Osteoblast (primary cell): ENCODE measurements around the gene UTP15. TPM values are rescaled to one million over a fixed set of nuclear protein-coding genes. Genes with fewer than 3 reads are reported as not detected.

ENCODE experiments used
- DNase-seq: peaks from one replicate; pipeline ENCODE4 v3.0.0; 2011; ENCODE audit warnings: low spot score, mixed read lengths; ENCODE audit not compliant: insufficient read length; ENCODE audit errors: missing footprints
- H2AFZ ChIP-seq: 2 replicates; pipeline ENCODE4 v1.6.0; 2011; ENCODE audit warnings: mild to moderate bottlenecking, low read length
- H3K27ac ChIP-seq: 2 replicates; pipeline ENCODE4 v1.5.1; 2011; ENCODE audit warnings: mild to moderate bottlenecking, low read depth, low read length, moderate library complexity
- H3K27me3 ChIP-seq: 2 replicates; pipeline ENCODE4 v1.6.0; 2012; ENCODE audit warnings: mild to moderate bottlenecking, control low read depth, inconsistent platforms, low read length, moderate library complexity; ENCODE audit not compliant: insufficient read depth
- H3K36me3 ChIP-seq: 2 replicates; pipeline ENCODE4 v1.5.1; 2011; ENCODE audit warnings: mild to moderate bottlenecking, low read length, control low read depth, moderate library complexity; ENCODE audit not compliant: insufficient read depth
- H3K4me1 ChIP-seq: 2 replicates; pipeline ENCODE4 v1.5.1; 2011; ENCODE audit warnings: mild to moderate bottlenecking, low read length, control low read depth, moderate library complexity; ENCODE audit not compliant: insufficient read depth
- H3K4me2 ChIP-seq: 2 replicates; pipeline ENCODE4 v1.6.0; 2011; ENCODE audit warnings: mild to moderate bottlenecking, low read length; ENCODE audit not compliant: insufficient read depth
- H3K4me3 ChIP-seq: fragments of 200-600 bp; sonication (generic); 3 replicates; pipeline ENCODE4 v1.5.1; 2012; ENCODE audit warnings: mild to moderate bottlenecking, low read length, inconsistent platforms; ENCODE audit not compliant: insufficient read depth
- H3K79me2 ChIP-seq: 2 replicates; pipeline ENCODE4 v1.6.0; 2012; ENCODE audit warnings: mild to moderate bottlenecking, low read length, control low read depth, inconsistent platforms; ENCODE audit not compliant: insufficient read depth
- H3K9me3 ChIP-seq: 2 replicates; pipeline ENCODE4 v1.5.1; 2011; ENCODE audit warnings: low read depth, low read length, control low read depth
- H4K20me1 ChIP-seq: 2 replicates; pipeline ENCODE4 v1.6.0; 2012; ENCODE audit warnings: mild to moderate bottlenecking, low read length, control low read depth; ENCODE audit not compliant: insufficient read depth
- total RNA-seq: library from RNA; depleted of rRNA; stranded (reverse); fragments of >200 nt; gene quantifications from 2 replicates; pipeline ENCODE4 v1.2.3, GENCODE V29; 2012
- TF ChIP-seq, protein P1 (sequence below): IDR thresholded peaks from 2 replicates; pipeline ENCODE4 v1.5.1; 2011; ENCODE audit warnings: mild to moderate bottlenecking, low read depth, low read length, moderate library complexity; ENCODE audit errors: extremely low read depth

UTP15 gene
- total RNA-seq, 1 donor, result 20.6 TPM

DNA sequence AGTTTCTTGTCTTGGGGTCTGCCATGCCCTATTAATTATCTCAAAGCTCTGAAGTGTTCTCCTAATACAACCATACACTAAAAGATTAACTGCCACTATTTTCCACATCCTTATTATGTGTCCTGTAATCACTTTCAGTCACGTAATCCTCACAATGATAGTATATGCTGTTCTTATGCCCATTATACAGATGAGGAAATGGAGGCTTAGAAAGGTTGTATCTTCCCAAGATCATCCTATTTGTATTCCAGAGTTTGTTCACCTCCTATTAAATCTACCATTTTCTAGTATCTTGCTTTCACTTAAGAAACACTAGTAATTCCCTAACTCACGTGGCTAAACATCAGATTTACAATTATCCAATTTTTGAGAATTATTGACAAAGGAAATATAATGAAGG, 57.5 kb downstream of the UTP15 start:
- no peaks in the 10 kb centered on the region for H3K4me1 ChIP-seq
- H3K27me3 ChIP-seq, result no peaks in the 10 kb centered on the region
- DNase-seq, result peak; percentile 49
- no peak overlapping the region for H3K4me2 ChIP-seq
- H3K79me2 ChIP-seq, result peaks cover 21% of the 10 kb centered on the region
- H3K27ac ChIP-seq, result no peak overlapping the region
- TF ChIP-seq, protein P1, sequence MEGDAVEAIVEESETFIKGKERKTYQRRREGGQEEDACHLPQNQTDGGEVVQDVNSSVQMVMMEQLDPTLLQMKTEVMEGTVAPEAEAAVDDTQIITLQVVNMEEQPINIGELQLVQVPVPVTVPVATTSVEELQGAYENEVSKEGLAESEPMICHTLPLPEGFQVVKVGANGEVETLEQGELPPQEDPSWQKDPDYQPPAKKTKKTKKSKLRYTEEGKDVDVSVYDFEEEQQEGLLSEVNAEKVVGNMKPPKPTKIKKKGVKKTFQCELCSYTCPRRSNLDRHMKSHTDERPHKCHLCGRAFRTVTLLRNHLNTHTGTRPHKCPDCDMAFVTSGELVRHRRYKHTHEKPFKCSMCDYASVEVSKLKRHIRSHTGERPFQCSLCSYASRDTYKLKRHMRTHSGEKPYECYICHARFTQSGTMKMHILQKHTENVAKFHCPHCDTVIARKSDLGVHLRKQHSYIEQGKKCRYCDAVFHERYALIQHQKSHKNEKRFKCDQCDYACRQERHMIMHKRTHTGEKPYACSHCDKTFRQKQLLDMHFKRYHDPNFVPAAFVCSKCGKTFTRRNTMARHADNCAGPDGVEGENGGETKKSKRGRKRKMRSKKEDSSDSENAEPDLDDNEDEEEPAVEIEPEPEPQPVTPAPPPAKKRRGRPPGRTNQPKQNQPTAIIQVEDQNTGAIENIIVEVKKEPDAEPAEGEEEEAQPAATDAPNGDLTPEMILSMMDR, result no peak
- H3K36me3 ChIP-seq, result no peaks in the 10 kb centered on the region
- no peaks in the 10 kb centered on the region for H4K20me1 ChIP-seq
- no peak overlapping the region for H2AFZ ChIP-seq
- H3K9me3 ChIP-seq, result no peaks in the 10 kb centered on the region
- no peak overlapping the region for H3K4me3 ChIP-seq

DNA sequence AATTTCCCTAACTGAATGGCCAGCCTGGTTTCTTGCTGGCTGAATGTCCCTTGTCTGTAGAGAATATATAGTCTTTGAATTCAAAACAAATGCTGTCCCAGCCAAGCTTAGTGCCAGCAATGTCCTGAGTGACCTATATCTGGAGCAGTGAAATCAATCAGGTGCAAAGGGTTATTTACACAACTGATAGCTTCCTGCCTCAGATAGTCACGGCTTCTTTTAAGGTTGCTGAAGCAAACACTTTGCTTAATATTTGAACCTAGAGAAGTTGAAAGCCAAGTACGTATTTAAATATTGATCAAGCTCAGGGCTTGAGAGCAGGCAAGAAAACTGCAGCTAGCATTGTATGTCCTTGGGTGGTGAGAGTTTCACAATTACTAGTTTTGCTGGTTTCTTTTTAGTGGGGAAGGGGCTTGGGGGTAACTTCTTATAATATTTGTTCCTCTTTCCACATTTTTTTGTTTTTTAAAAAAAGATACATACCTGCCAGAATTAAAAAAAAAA, 58.4 kb downstream of the UTP15 start:
- Histone ChIP-seq H3K27ac (no peak overlapping the region), H3K4me3 (no peak overlapping the region), H4K20me1 (peaks cover 2% of the 10 kb centered on the region), H3K9me3 (no peaks in the 10 kb centered on the region), H3K79me2 (peaks cover 30% of the 10 kb centered on the region), H3K4me1 (no peaks in the 10 kb centered on the region), H2AFZ (no peak overlapping the region), H3K36me3 (no peaks in the 10 kb centered on the region), H3K27me3 (no peaks in the 10 kb centered on the region), H3K4me2 (no peak overlapping the region)
- TF ChIP-seq, protein P1, result no peak
- DNase-seq, result no peak

DNA sequence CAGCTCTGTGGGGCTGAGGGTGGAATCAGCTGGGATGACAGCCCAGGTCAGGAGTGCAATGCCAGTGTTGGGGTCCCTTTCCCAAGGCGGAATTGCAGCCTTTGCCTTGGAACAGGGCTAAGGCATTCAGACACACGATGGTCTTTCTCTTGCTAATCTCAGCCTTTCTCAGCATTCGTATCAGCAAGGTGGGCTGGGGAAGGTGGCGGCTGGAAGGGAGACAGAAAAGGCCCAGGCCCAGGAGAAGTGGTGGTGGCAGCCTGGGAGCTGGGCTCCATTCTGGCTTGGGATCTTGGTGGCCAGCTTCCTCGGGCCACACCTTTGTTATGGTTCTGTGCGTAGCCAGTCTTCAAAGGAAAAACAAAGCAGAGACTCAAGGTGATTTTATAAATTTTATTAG, 59.3 kb downstream of the UTP15 start:
- Histone ChIP-seq H3K36me3 (no peaks in the 10 kb centered on the region), H3K79me2 (peaks cover 39% of the 10 kb centered on the region), H2AFZ (peak overlapping the region; percentile 9), H4K20me1 (peaks cover 2% of the 10 kb centered on the region), H3K4me2 (peak overlapping the region; percentile 75), H3K4me3 (no peak overlapping the region), H3K4me1 (no peaks in the 10 kb centered on the region), H3K9me3 (no peaks in the 10 kb centered on the region), H3K27ac (no peak overlapping the region), H3K27me3 (no peaks in the 10 kb centered on the region)
- DNase-seq, result no peak
- TF ChIP-seq, protein P1, result no peak

DNA sequence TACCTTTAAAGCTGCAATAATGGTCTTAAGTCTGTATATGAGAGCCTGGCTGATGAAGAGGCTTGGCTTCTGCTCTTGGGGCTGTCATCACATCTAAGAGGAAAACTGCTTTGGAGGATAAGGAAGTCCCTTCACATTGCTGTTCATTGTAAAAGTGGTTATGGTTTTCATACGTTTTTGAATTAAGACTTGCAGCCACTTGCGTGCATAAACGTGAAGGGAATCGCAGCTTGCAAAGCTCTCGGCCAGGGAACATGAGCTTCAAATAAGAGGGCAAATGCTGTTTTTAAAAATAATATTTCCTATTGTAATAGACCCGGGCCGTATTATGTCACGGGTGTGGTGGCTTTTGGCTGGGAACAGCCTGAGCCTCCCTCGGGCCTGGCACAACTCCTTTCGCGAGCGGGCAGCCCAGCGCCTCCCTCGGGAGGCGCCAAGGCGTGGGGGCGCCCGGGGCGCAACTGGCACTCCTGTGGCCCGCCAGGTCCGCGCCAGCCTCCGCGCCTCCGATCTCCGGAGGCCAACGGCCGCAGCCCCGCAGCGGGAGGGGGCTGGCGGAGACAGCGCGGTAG, 59.9 kb downstream of the UTP15 start:
- peak overlapping the region; percentile 75 for H3K4me2 ChIP-seq
- peak; percentile 88 for DNase-seq
- no peaks in the 10 kb centered on the region for H3K27me3 ChIP-seq
- no peaks in the 10 kb centered on the region for H3K9me3 ChIP-seq
- peak overlapping the region; percentile 73 for H2AFZ ChIP-seq
- H3K36me3 ChIP-seq, result no peaks in the 10 kb centered on the region
- TF ChIP-seq, protein P1, result no peak
- H3K79me2 ChIP-seq, result peaks cover 43% of the 10 kb centered on the region
- H3K27ac ChIP-seq, result no peak overlapping the region
- peak overlapping the region; percentile 83 for H3K4me3 ChIP-seq
- peaks cover 2% of the 10 kb centered on the region for H4K20me1 ChIP-seq
- H3K4me1 ChIP-seq, result no peaks in the 10 kb centered on the region
